COR-L47 (cell line): ENCODE data around the gene TMEM207.
A peak's percentile ranks its signal among the peaks of the same experiment; 100 is the strongest.

Experiments
- DNase-seq: peaks from one replicate; lab custom pipeline; 2025; lab: John Stamatoyannopoulos, UW

Gene TMEM207

DNA sequence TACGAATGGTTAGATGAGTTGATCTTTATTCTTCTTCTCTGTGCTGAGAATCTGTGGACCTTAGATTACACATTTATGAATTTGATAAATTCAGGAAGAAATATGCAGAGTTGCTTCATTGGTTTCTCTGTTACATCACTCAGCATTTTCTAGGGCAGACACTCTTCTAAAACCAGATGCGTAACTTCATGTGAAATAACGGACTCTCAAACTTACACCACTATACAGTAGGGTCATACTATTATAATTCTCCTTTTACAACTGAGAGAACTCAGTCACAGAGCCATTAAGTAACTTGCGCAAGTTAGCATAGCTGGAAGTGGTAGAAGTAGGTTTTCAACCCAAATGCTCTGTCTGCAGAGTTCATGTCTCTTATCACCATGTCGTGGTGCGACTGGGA, 5.7 kb downstream of the TMEM207 start:
- no peak for DNase-seq

DNA sequence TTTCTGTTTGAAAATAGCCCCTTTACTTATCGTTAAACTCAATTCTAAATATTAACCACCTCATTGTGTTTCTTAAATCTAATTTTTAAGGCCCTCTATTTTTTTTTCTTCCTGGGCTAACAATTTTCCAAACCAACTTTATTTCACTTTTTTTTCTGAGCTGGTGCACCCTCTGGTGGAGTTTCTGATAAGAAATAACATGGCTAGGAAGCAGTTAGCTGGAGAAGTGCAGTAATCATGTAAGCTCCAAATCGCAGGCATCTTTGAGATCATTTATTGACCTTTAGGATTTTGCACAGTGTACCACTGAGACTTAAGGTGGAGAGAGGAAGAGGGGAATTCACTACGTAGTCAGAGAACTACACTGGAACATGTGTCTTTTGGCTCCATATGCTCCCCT, 6.4 kb downstream of the TMEM207 start:
- no peak for DNase-seq

DNA sequence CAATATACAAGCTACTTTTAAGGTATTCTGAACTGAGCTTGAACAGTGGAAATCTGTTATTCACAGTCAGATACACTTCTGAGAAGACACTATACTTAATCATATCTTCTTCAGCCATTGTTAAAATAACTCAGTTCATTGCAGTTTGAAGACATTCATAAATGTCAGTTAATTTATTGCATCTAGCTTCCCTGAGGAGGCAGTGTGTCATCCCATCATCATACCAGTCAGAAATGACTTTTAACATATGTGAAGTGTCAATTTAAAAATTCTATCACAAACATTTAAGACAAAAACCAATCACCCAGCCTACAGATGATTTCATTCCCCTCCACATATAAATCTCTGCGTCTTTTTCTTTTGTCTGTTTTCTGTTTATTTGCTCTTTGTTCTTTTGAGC, 7.5 kb downstream of the TMEM207 start:
- no peak for DNase-seq

DNA sequence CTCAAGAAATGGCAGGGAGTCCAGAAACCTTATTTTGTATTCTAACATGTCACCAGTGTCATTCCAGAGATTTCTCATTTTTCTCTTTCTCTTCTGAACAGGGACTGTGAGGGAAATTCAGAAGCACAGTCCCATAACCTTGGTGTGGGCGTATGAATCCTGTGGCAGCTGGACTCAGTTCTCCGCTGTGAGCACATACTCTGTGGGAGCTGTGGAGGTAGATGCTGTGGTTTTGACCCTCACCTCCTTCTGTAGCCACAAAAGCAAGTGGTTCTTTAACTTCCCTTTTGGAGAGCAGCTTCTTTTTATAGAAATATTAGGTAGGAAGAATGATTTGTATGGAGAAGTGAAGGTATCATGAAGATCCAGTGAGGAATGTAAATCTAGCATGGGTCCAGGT, 13.4 kb downstream of the TMEM207 start:
- DNase-seq = no peak

DNA sequence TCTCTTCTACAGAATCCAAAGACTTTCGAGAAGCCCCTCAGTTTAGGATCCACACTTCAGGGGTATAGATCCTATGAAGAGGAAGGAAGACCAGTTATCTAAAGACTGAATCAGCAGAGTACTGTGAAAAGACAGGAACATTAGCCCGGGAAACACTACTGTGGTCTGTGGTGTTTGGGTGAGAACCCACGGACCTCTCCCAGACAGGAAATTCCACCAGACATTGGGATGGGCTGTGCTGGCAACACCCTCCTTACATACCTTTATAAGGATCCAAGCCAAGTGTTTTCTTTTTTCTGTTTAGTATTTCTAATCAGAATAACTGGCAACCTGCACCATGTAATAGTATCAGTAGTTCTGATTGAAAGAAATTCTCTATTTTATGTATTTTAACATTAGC, 14.1 kb downstream of the TMEM207 start:
- DNase-seq = no peak

DNA sequence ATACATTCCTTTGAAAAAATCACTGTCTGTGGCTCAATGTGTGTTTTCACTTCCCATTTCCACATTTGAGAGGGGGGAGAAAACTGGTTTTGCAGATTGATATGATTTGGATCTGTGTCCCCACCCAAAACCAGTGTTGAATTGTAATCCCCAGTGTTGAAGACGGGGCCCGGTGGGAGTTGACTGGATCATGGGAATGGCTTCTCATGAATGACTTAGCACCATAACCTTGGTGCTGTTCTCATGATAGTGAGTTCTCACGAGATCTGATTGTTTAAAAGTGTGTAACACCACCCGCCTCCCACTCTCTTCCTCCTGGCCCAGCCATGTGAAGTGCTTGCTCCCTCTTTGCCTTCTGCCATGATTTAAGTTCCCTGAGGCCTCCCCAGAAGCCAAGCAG, 16.1 kb downstream of the TMEM207 start:
- DNase-seq = no peak

DNA sequence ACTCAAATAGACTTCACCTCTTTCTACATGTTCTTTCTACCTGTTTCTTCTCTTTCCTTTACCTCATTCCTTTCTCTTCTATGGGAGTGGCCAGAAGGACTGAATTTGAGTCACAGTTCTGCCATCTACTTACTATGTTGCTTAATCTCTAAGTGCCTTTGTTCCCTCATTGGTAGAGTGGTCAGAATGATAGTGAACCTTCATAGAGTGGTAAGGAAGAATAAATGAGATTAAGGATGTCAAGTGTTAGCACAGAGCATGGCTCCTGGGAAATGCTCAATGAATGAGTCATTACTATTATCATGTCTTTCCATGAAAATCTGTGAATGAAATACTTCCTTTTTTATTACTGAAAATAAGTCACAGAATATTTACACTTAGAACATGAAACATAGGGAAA, 17.5 kb downstream of the TMEM207 start:
- DNase-seq = no peak

DNA sequence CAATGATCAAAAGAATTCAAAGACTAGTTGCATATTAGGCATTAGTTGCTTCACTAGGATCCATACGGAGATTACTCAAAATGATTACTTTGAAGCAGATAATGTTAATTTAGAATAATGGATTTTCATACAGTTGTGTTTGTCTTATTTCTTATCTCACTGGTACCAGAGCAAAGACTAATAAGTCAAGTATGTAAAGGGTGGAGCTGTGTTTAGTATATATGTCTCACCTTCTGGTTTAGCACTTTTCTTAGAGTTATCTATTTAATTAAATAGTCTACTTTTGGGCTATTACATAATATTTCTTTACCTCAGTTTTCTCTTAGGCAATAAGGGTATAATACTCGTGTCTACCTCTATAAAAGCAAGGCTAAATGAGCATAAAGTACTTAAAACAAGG, 18.8 kb downstream of the TMEM207 start:
- no peak for DNase-seq

DNA sequence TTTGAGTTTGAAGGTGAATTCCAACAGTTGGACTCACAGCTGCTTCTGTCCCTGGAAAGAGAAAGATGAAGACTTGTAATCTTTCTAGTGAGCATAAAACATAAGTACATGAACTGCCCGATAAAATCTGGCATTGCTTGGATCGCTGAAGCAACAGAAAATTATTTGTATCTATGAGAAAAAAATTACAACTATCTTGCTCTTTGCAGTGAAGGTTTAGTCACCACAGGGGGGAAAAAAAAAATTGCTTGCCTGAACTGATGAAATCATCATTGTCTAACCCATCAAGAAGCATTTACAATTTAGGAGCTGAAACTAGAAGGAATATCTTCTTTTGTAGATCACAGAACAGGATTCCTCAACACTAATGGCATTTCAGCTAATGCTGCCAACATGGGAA, 20.0 kb downstream of the TMEM207 start:
- no peak for DNase-seq

DNA sequence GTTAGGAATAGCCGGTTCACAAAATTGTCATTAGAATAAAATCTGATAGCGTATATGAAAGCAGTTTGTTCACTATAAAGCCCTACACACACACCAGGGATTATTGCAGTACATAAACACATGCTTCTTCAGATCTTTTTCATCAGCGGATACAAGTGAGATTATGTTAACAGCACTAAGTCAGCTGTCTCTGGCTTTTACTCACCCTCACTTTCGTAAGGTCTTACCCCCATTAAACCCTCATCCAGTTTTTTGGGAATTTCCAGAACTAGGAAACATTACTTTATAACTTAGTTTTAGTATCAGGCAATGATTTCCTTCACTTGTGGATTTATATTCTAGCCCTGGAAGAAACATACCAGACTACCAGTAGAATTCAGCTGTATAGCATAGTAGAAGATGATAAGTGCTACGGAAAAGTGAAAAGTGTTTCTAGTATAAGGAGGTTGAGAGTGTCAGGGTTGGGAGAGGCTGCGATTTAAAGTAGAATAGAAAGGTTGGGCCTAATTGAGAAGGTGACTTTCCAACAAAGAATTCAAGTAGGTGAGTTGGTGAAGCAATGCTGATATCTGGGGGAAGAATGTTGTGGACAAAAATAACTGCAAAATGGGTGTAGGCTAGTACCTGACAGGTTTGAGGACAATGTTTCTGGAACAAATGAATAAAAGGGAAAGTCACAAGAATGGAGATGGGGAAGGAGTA, 22.7 kb downstream of the TMEM207 start:
- DNase-seq = no peak

DNA sequence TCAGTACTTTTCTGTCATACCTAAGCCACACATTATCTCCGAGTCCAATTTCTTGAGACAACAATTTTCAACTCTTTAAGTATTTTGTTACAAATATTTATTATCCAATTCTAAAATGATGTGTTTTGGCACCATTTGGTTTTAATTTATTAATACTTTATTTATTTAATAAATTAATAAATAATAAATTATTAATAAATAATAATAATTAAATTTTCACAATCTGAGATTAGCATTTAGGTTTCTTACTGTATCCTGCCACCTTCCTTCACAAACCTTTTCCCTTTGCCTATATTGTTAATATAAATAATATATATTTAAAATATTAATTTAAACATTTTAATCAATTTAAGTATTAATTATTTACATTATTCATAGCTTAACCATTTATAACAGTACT, 23.9 kb downstream of the TMEM207 start:
- no peak for DNase-seq

DNA sequence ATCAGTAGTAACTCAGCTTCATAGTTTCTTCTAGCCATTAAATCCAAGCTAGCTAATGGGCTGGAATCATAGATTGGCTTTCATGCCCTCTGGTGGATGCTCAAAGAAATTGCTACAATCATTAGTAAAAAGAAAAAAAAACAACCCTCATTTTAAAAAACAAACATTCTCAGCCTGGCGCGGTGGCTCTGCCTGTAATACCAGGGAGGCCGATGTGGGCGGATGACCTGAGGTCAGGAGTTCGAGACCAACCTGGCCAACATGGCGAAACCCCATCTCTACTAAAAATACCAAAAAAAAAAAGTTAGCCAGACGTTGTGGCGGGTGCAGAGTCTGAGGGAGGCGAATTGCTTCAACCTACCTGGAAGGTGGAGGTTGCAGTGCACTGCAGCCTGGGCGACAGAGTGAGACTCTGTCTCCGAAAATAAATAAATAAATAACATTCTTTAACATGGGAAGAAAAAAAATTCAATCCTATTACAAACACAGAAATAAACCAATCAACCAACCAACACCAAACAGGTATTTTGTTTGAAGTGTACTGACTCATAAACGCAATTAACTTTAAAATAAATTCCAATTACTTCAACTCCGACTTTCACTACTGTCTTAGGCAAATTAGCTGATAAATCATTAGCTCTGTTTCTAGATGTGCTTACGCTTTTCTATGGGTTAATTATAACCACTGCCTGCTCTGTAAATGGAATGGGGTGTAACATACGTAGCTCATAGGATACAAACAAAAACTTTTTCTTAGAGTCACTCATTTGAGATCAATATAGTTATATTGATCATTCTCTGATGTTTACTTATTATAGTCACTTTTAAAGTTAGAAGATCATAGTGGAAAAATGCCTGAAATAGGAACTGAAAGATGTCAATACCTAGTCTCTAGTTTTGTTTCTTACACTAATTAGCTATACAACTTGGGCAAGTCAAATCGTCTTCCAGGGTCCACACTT, 24.9 kb downstream of the TMEM207 start:
- DNase-seq = peak; percentile 63

DNA sequence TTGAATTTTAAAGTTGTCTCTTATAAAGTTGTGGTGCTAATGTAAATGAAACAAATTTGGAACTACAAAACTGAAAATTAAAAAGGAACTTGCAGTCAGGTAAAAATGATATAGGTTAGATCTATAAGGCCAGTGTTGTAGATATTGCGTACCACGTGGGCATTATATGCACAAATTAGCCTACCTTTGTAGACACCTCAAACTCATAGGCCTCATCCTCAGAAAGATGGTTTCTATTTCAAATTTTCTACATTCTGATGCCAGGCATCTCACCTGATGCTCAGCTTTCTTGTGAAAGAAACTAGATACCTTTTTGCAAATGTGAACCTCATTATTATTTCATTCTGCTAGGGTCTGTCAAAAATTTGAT, 25.6 kb downstream of the TMEM207 start:
- DNase-seq = no peak

DNA sequence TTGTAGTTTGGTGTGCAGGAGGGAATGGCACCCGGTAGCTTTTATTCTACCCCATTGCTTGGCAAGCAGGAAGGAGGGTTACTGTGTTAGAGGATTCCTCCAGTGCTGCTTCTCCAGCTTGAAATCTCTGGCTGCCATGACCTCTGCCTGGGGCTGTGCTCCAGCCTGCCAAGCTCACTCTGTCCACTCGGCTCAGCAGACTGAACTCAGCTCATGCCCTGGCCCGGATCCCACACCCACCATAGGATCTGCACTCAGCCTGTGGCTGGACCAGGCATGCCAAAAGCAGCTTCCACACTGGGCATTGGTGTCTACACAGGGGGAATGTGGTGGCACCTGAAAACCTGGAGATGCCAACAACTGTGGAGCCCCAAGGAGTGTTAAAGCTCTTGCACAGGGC, 35.4 kb downstream of the TMEM207 start:
- no peak for DNase-seq

DNA sequence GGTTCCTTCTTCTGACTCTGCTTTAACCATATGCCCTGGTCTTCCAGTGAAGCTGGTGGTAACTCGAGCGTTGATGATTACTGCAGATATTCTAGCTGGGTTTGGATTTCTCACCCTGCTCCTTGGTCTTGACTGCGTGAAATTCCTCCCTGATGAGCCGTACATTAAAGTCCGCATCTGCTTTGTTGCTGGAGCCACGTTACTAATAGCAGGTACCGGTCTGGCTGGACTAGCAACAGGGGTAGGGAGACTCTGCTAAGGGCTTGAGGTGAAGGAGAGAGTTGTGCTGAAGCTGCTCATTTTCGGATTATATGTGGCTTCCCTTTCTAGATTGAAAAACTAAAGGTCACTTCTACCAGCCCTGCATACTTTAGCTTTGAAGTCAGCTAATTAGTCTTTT, 45.0 kb downstream of the TMEM207 start:
- no peak for DNase-seq

DNA sequence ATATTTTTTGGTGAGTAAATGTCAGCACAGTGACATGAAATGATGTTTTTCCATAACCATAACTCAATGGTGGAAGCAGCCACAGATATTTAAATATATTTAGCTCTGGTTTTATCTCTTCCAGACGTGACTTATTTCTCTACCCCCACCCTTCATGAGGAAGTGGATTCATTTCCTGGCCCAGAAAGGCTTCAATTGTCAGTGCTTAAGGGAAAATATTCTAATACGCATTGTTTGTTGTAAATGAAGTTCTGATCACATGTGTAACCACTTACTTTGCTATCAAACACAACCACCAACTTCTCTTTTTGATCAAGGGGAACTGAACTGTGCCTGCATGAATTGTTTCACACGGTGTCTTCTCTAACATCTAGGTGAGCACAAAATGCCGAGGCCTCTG, 47.7 kb downstream of the TMEM207 start:
- DNase-seq = no peak

DNA sequence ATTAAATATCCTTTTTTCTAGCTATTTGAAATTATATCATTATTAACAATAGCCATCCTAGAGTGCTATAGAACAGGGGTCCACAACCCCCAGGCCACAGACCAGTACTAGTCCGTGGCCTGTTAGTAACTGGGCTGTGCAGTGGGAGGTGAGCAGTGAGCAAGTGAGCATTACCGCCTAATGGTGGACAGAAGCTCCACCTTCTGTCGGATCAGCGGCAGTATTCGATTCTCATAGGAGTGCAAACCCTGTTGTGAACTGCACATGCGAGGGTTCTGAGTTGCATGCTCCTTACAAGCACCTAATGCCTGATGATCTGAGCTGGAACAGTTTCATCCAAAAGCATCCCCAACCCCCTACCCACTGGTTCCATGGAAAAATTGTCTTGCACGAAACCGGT, 50.0 kb downstream of the TMEM207 start:
- no peak for DNase-seq

DNA sequence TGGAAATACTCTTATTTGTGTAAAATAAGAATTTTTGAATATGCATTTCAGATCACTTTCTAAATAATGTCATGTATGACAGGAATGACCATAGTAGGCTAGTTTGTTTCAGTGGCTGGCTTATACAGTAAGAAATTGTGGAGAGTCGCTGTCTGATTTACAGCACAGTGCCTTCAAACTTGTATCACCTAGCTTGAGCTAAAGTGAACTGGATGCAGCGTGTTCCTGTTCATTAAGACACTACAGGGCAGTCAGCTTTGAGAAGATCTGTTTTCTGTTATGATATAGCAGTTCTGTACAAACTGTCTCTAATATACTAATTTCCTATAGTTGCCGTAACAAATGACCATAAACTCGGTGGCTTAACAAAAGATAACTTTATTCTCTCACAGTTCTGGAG, 51.8 kb downstream of the TMEM207 start:
- DNase-seq = no peak

DNA sequence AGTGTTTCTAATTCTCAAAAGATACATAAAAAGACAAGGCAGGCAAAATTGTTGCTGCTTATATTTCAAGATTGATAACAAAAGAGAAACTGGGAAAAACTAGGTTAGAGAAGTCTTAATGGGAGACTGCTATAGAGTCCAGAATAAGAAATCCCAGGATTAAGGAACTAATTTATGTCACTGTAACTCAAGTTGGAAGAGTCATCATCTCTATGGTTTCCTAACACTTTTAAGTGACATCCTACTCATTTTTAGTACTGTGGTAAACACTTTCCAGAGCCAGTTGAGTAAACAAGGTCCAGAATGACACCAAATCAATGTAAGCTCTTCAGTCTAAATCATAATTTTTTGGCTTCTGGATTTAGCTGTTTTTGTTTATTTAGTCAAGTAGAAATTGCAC, 53.7 kb downstream of the TMEM207 start:
- no peak for DNase-seq

DNA sequence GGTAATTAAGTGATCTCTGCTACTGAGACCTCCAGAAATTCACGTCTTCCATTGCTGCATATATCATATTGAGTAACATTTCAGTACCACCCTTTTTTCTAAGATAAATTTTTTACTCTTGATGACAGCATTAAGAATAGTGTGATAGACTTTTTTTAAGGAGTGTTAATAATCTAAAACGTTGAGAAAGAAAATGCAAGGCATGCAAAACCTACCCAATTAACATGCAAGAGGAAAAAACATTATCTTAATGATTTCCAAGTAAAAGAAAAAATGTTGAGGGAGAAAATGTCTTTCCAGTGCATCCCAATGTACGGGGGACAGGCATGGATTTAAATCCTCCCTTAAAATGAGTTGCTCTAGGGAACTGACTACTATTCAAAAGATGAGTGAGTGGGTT, 61.0 kb downstream of the TMEM207 start:
- DNase-seq = no peak

DNA sequence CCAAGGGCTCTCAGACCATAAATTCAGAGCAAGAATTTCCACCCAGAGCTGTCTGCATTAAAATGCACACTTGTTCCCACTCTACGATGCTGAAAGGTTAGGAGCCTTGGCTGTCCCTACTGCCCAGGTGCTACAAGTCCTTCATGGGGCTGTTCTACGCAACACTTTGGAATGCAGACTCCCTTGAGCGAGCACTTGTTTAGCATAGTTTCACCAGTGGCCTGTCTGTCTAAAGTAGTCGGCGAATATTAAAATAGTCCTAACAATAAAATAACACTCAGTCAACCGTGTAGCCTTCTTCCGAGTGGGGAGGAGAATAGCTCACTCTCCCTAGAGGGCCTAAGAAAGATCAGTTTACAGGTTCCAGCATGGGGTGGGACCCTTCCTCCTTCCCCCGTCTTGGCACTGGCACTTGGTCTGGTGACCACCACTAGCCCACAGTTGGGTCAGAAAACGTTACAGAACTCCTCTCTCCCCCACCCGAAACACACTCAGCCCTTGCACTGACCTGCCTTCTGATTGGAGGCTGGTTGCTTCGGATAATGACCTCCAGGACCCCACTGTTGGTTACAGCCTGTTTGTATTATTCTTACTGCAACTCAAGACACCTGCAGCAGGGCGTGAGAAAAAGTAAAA, 62.0 kb downstream of the TMEM207 start, which contains the start of gene CLDN16:
Gene CLDN16, plus strand, starts transcription at position 586 of the 636 bp plus-strand sequence. CDS start 167 bp downstream, outside the sequence.
- DNase-seq = no peak

DNA sequence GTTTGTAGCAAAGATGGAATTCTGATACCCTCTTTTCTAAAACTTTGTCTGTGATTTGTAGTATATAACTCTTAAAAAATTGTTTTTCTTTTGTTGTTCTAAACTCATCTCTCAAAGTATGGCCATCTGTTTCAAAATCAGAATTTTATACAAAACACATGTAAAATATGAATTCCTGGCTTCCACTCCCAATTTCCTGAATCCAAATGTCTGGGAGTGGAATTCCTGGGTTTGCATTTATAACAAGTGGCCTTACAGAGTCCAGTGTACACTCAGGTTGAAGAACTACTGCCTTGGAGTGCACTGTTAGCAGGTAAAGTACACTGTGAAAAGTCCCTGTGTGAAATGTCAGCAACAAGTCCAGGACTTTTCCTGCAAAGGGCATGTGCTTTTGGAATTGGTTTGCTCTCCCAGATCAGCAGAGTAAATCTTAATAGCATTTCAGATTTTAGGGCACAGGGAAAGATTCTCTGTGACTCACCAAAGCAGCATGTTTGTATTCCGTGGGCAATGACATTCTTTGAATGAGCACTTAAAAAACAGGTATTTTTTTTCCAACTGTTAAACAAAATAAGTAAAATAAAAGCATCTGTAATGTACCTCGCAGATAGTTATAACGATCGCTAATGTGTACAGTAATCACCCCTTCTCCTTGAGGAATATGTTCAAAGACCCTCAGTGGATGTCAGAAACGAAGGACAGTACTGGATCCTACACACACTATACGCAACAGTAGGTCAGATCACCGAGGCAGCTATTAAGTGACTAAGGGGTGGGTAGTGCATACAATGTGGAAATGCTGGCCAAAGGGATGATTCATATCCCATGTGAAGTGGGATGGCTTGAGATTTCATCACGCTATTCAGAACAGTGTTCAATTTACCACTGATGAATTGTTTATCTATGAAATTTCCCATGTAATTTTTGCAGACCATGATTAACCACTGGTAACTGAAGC, 63.7 kb downstream of the TMEM207 start:
- no peak for DNase-seq
